ENCODE results near the gene ARPC4.

The ARPC4 gene

GRCh38 chr3:9750556-9751411, 42.1 kb upstream of the ARPC4 start:
- TF ChIP-seq TAF1 (IDR thresholded peaks at IDR 0.05; ENCODE audit: low read depth) (no peak), FOXM1 (IDR thresholded peaks at IDR 0.05; ENCODE audit: borderline replicate concordance, low read depth) (no peak), EGR1 (IDR thresholded peaks at IDR 0.05) (no peak), TEAD4 (IDR thresholded peaks at IDR 0.05) (no peak), TCF12 (IDR thresholded peaks at IDR 0.05; ENCODE audit: low read depth) (no peak), CREB1 (IDR thresholded peaks at IDR 0.05; ENCODE audit: low read depth) (no peak), ZBTB7A (IDR thresholded peaks at IDR 0.05; ENCODE audit: low read depth) (no peak), MAX (IDR thresholded peaks at IDR 0.05) (no peak), YY1 (IDR thresholded peaks at IDR 0.05; ENCODE audit: low read depth) (no peak), EP300 (IDR thresholded peaks at IDR 0.05; ENCODE audit: borderline replicate concordance) (no peak), CEBPB (IDR thresholded peaks at IDR 0.05) (no peak), RAD21 (IDR thresholded peaks at IDR 0.05; ENCODE audit: low read depth) (no peak), USF1 (IDR thresholded peaks at IDR 0.05) (no peak), NFIC (IDR thresholded peaks at IDR 0.05) (no peak), REST (IDR thresholded peaks at IDR 0.05; ENCODE audit: low read depth) (no peak)

- no peak for TF ChIP-seq NFIC (IDR thresholded peaks at IDR 0.05)
- no peak for TF ChIP-seq TCF12 (IDR thresholded peaks at IDR 0.05; ENCODE audit: low read depth)
- TF ChIP-seq TAF1 (IDR thresholded peaks at IDR 0.05; ENCODE audit: low read depth), result no peak
- TF ChIP-seq USF1 (IDR thresholded peaks at IDR 0.05), result no peak
- no peak for TF ChIP-seq MAX (IDR thresholded peaks at IDR 0.05)
- no peak for TF ChIP-seq FOXM1 (IDR thresholded peaks at IDR 0.05; ENCODE audit: borderline replicate concordance, low read depth)
- TF ChIP-seq YY1 (IDR thresholded peaks at IDR 0.05; ENCODE audit: low read depth), result no peak
- no peak for TF ChIP-seq REST (IDR thresholded peaks at IDR 0.05; ENCODE audit: low read depth)
- TF ChIP-seq TEAD4 (IDR thresholded peaks at IDR 0.05), result no peak
- no peak for TF ChIP-seq EP300 (IDR thresholded peaks at IDR 0.05; ENCODE audit: borderline replicate concordance)
- TF ChIP-seq EGR1 (IDR thresholded peaks at IDR 0.05), result no peak
- TF ChIP-seq RAD21 (IDR thresholded peaks at IDR 0.05; ENCODE audit: low read depth), result no peak
- no peak for TF ChIP-seq CEBPB (IDR thresholded peaks at IDR 0.05)
- TF ChIP-seq ZBTB7A (IDR thresholded peaks at IDR 0.05; ENCODE audit: low read depth), result no peak
- no peak for TF ChIP-seq CREB1 (IDR thresholded peaks at IDR 0.05; ENCODE audit: low read depth)
Measured at GRCh38 chr3:9754678-9755077, 38.2 kb upstream of the ARPC4 start.

- TF ChIP-seq NFIC (IDR thresholded peaks at IDR 0.05) (no peak), TCF12 (IDR thresholded peaks at IDR 0.05; ENCODE audit: low read depth) (no peak), FOXM1 (IDR thresholded peaks at IDR 0.05; ENCODE audit: borderline replicate concordance, low read depth) (no peak), TEAD4 (IDR thresholded peaks at IDR 0.05) (no peak), RAD21 (IDR thresholded peaks at IDR 0.05; ENCODE audit: low read depth) (no peak), EGR1 (IDR thresholded peaks at IDR 0.05) (no peak), CEBPB (IDR thresholded peaks at IDR 0.05) (no peak), ZBTB7A (IDR thresholded peaks at IDR 0.05; ENCODE audit: low read depth) (no peak), YY1 (IDR thresholded peaks at IDR 0.05; ENCODE audit: low read depth) (no peak), TAF1 (IDR thresholded peaks at IDR 0.05; ENCODE audit: low read depth) (no peak), CREB1 (IDR thresholded peaks at IDR 0.05; ENCODE audit: low read depth) (no peak), EP300 (IDR thresholded peaks at IDR 0.05; ENCODE audit: borderline replicate concordance) (no peak), USF1 (IDR thresholded peaks at IDR 0.05) (no peak)
Measured at GRCh38 chr3:9757427-9757826, 35.5 kb upstream of the ARPC4 start.

GRCh38 chr3:9760779-9761505, 31.9 kb upstream of the ARPC4 start:
- TF ChIP-seq CEBPB (IDR thresholded peaks at IDR 0.05) (no peak), ZBTB7A (IDR thresholded peaks at IDR 0.05; ENCODE audit: low read depth) (no peak), TCF12 (IDR thresholded peaks at IDR 0.05; ENCODE audit: low read depth) (no peak), REST (IDR thresholded peaks at IDR 0.05; ENCODE audit: low read depth) (no peak), FOXM1 (IDR thresholded peaks at IDR 0.05; ENCODE audit: borderline replicate concordance, low read depth) (no peak), YY1 (IDR thresholded peaks at IDR 0.05; ENCODE audit: low read depth) (no peak), EGR1 (IDR thresholded peaks at IDR 0.05) (no peak), NFIC (IDR thresholded peaks at IDR 0.05) (no peak), MAX (IDR thresholded peaks at IDR 0.05) (no peak), CREB1 (IDR thresholded peaks at IDR 0.05; ENCODE audit: low read depth) (no peak), TAF1 (IDR thresholded peaks at IDR 0.05; ENCODE audit: low read depth) (no peak)

Measured in Ishikawa (cell line).